Calu3 (cell line): ENCODE data around the gene ZNF785. TPM values are rescaled to one million over a fixed set of nuclear protein-coding genes. Genes with fewer than 3 reads are reported as not detected.
A peak's percentile ranks its signal among the peaks of the same experiment; 100 is the strongest.
"Not testable (repeated sequence)": the region's sequence is repeated elsewhere in the genome, so short reads cannot be mapped to it uniquely, and the experiment has no call there.

Experiments
- Bru-seq: library from RNA; stranded (reverse); fragments of 400-500 nt; gene quantifications from one replicate; lab custom pipeline; 2021; lab: Mats Ljungman, UMichigan
- BruChase-seq, 2 experiments: library from RNA; stranded (reverse); fragments of 400-500 nt; gene quantifications; one replicate each; lab custom pipeline; 2021; lab: Mats Ljungman, UMichigan
- BruUV-seq: library from RNA; stranded (reverse); fragments of 400-500 nt; replicated peaks from 2 replicates; lab custom pipeline; 2021; lab: Mats Ljungman, UMichigan
- CTCF ChIA-PET: fragments of 300-600 bp; sonication (Branson Sonifier 250); formaldehyde crosslinking; loops from one replicate; lab custom pipeline; 2022; ENCODE audit warnings: antibody characterized with exemption; lab: Charles Lee
- DNase-seq: peaks from one replicate; pipeline ENCODE4 v3.0.0; 2022
- H3K27ac Mint-ChIP-seq: one replicate; pipeline ENCODE4 v1.8.0; 2022; ENCODE audit warnings: mixed read lengths; ENCODE audit not compliant: unreplicated experiment
- H3K27me3 Mint-ChIP-seq: one replicate; pipeline ENCODE4 v1.8.0; 2022; ENCODE audit warnings: mixed read lengths; ENCODE audit not compliant: unreplicated experiment
- H3K36me3 Mint-ChIP-seq: one replicate; pipeline ENCODE4 v1.8.0; 2022; ENCODE audit warnings: mild to moderate bottlenecking, moderate library complexity, mixed read lengths; ENCODE audit not compliant: insufficient read depth, unreplicated experiment
- H3K4me1 Mint-ChIP-seq: one replicate; pipeline ENCODE4 v1.8.0; 2022; ENCODE audit warnings: mild to moderate bottlenecking, low read depth, mixed read lengths; ENCODE audit not compliant: unreplicated experiment
- H3K4me3 Mint-ChIP-seq: one replicate; pipeline ENCODE4 v1.8.0; 2022; ENCODE audit warnings: mild to moderate bottlenecking, low read depth, moderate library complexity, mixed read lengths; ENCODE audit not compliant: unreplicated experiment
- H3K9me3 Mint-ChIP-seq: one replicate; pipeline ENCODE4 v1.8.0; 2022; ENCODE audit warnings: low read depth, mixed read lengths; ENCODE audit not compliant: unreplicated experiment
- CTCF ChIP-seq: fragments of 200-600 bp; IDR thresholded peaks from one replicate; pipeline ENCODE4 v1.8.0; 2022; ENCODE audit warnings: antibody characterized with exemption; ENCODE audit not compliant: unreplicated experiment
- intact Hi-C: fragments of 100-400 bp; cut with micrococcal nuclease; formaldehyde crosslinking; loops from one replicate; pipeline ENCODE4 v1.10.0; 2022; ENCODE audit not compliant: unreplicated experiment
- long read RNA-seq: library from polyadenylated mRNA; stranded (forward); transcript quantifications from one replicate; pipeline ENCODE4 v2.0.0, GENCODE V29; 2022
- total RNA-seq: library from RNA; stranded (reverse); gene quantifications from 2 replicates; pipeline ENCODE4 v1.2.3, GENCODE V29; 2022

Gene ZNF785
- total RNA-seq = 22.2 and 22.9 TPM in 2 replicates
- Bru-seq, nascent RNA = percentile 74 among the genes with signal in this experiment
- BruChase-seq, experiment 1, labeled RNA remaining after a 6-hour chase = percentile 89 among the genes with signal in this experiment
- percentile 84 among the genes with signal in this experiment for BruChase-seq, experiment 2, labeled RNA remaining after a 2-hour chase
- long read RNA-seq, partial matches to known transcripts = 0 of 9 reads
- long read RNA-seq, other reads (novel, unspliced or antisense) = 7 of 9 reads

- CTCF ChIA-PET = interaction anchor here (0.6 to 2.2 kb wide), 8 partner anchors 14 to 305 kb away, joined by 3 to 10 read pairs (median 4); partner anchors contain the start of genes DCTPP1 and ZNF688
- Mint-ChIP-seq H3K27me3 (no peaks in the 10 kb centered on the region), H3K27ac (peak within 1 kb of the TSS; percentile 91), H3K9me3 (no peaks in the 10 kb centered on the region), H3K4me1 (no peaks in the 10 kb centered on the region), H3K4me3 (peak within 1 kb of the TSS; percentile 86), H3K36me3 (peaks cover 68% of the 10 kb centered on the region)
- intact Hi-C loops = loop anchor here (1.0 to 10.0 kb wide), 2 partner anchors 13 to 151 kb away; partner anchors contain the start of gene DCTPP1
- TF ChIP-seq CTCF = peak; percentile 36
- BruUV-seq = TSS peak; percentile 67
- DNase-seq = peak; percentile 98
These were observed at the start of gene ZNF785 for GRCh38 chr16:30585400-30586191. TSS of gene ZNF785 (minus strand) at chr16:30585697. CDS start at chr16:30585611, 86 bp downstream.

- Mint-ChIP-seq H3K36me3 (peaks cover 19% of the 10 kb centered on the region), H3K27me3 (no peaks in the 10 kb centered on the region), H3K4me3 (peak overlapping the region; percentile 82), H3K4me1 (peaks cover 20% of the 10 kb centered on the region), H3K9me3 (no peaks in the 10 kb centered on the region), H3K27ac (peak overlapping the region; percentile 92)
- no peak for TF ChIP-seq CTCF
- intact Hi-C loops = no loop called here
- CTCF ChIA-PET = interaction anchor here (0.6 to 1.3 kb wide), 8 partner anchors 8 to 738 kb away, joined by 3 to 7 read pairs (median 5); partner anchors contain the start of genes DCTPP1, FBRS and ZNF689
- BruUV-seq = TSS peak; percentile 92
- no peak for DNase-seq
These were observed 48.0 kb upstream of the ZNF785 start for GRCh38 chr16:30633526-30633925.

GRCh38 chr16:30632454-30632853, 47.0 kb upstream of the ZNF785 start:
- CTCF ChIA-PET = interaction anchor here (0.6 kb wide), 2 partner anchors 19 to 86 kb away, joined by 3 to 5 read pairs; no protein-coding TSS in a partner anchor

GRCh38 chr16:30628628-30629540, 43.4 kb upstream of the ZNF785 start:
- CTCF ChIA-PET = interaction anchor here (0.6 to 1.4 kb wide), 7 partner anchors 18 to 233 kb away, joined by 3 to 11 read pairs (median 4); partner anchors contain the start of genes DCTPP1 and PRR14
- H3K27ac Mint-ChIP-seq = no peak overlapping the region
- peak; percentile 93 for DNase-seq

More at GRCh38 chr16:30632454-30632853, 47.0 kb upstream of the ZNF785 start:
- H3K9me3 Mint-ChIP-seq, H3K27ac Mint-ChIP-seq, BruUV-seq, H3K27me3 Mint-ChIP-seq, intact Hi-C loops, H3K4me3 Mint-ChIP-seq, DNase-seq: not testable (repeated sequence)
- H3K36me3 Mint-ChIP-seq = peaks cover 19% of the 10 kb centered on the region
- H3K4me1 Mint-ChIP-seq = peaks cover 22% of the 10 kb centered on the region

More at GRCh38 chr16:30628628-30629540, 43.4 kb upstream of the ZNF785 start:
- intact Hi-C loops = loop anchor here (1.0 to 5.0 kb wide), 3 partner anchors 57 to 587 kb away; partner anchors contain the start of genes DCTPP1 and ZNF688
- no TSS peak for BruUV-seq
- Mint-ChIP-seq H3K4me3 (no peak overlapping the region), H3K36me3 (peaks cover 2% of the 10 kb centered on the region), H3K4me1 (peaks cover 14% of the 10 kb centered on the region), H3K27me3 (peaks cover 6% of the 10 kb centered on the region), H3K9me3 (no peaks in the 10 kb centered on the region)
- peak; percentile 93 for TF ChIP-seq CTCF
